Tibial artery (tissue), 4 donors: Measurements from ENCODE around the gene SCP2.

Experiments
- DNase-seq, 2 donors: peaks; one replicate each; pipeline ENCODE4 v3.0.0-alpha.2; 2019
- H3K27ac ChIP-seq, 2 donors: fragments of 200-600 bp; sonication (generic) in 1 of 2; 1 replicate in 1 of 2; 2 replicates in 1 of 2; pipeline ENCODE4 v1.5.1; 2018 to 2019; ENCODE audit warnings: mild to moderate bottlenecking in 1 of 2
- H3K27me3 ChIP-seq, 2 donors: fragments of 200-600 bp; sonication (generic) in 1 of 2; one replicate each; pipeline versions ENCODE4 v1.5.1 to v1.6.0; 2016 to 2019
- H3K36me3 ChIP-seq, 3 donors: fragments of 200-600 bp; sonication (generic) in 2 of 3; one replicate each; pipeline ENCODE4 v1.5.1; 2016 to 2019; ENCODE audit warnings: mild to moderate bottlenecking in 2 of 3
- H3K4me1 ChIP-seq, 4 donors: fragments of 200-600 bp; sonication (generic) in 2 of 4; 1 replicate in 3 of 4; 2 replicates in 1 of 4; pipeline ENCODE4 v1.5.1; 2016 to 2019
- H3K4me3 ChIP-seq, 2 donors: fragments of 200-600 bp; sonication (generic) in 1 of 2; 1 replicate in 1 of 2; 2 replicates in 1 of 2; pipeline ENCODE4 v1.5.1; 2018 to 2019; ENCODE audit warnings: mild to moderate bottlenecking in 2 of 2
- H3K9me3 ChIP-seq, 3 donors: fragments of 200-600 bp; sonication (generic) in 1 of 3; one replicate each; pipeline ENCODE4 v1.5.1; 2016 to 2019
- intact Hi-C: fragments of 100-400 bp; cut with DNase I; formaldehyde crosslinking; loops from one replicate; pipeline ENCODE4 v1.15.0; 2023; ENCODE audit warnings: low total_unique reads
- TF ChIP-seq, protein P1 (sequence below), 2 experiments: fragments of 200-600 bp in 1 of 2; fragments of 450-650 bp in 1 of 2; IDR thresholded peaks; one replicate each; pipeline ENCODE4 v1.5.1; 2017 to 2019; ENCODE audit warnings: antibody characterized with exemption in 2 of 2, mild to moderate bottlenecking in 1 of 2, moderate library complexity in 1 of 2

SCP2 gene

GRCh38 chr1:53060579-53060978 is 133.5 kb downstream of the SCP2 start:
- no peak overlapping the region for H3K4me3 ChIP-seq
- peaks cover 0 to 8% of the 10 kb centered on the region in 2 donors for H3K27me3 ChIP-seq
- peak; percentile 72 to 81 for DNase-seq
- TF ChIP-seq, protein P1, sequence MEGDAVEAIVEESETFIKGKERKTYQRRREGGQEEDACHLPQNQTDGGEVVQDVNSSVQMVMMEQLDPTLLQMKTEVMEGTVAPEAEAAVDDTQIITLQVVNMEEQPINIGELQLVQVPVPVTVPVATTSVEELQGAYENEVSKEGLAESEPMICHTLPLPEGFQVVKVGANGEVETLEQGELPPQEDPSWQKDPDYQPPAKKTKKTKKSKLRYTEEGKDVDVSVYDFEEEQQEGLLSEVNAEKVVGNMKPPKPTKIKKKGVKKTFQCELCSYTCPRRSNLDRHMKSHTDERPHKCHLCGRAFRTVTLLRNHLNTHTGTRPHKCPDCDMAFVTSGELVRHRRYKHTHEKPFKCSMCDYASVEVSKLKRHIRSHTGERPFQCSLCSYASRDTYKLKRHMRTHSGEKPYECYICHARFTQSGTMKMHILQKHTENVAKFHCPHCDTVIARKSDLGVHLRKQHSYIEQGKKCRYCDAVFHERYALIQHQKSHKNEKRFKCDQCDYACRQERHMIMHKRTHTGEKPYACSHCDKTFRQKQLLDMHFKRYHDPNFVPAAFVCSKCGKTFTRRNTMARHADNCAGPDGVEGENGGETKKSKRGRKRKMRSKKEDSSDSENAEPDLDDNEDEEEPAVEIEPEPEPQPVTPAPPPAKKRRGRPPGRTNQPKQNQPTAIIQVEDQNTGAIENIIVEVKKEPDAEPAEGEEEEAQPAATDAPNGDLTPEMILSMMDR (IDR thresholded peaks at IDR 0.05), result no peak
- H3K27ac ChIP-seq, result peak overlapping the region; percentile 68 to 72
- H3K36me3 ChIP-seq, result no peaks in the 10 kb centered on the region
- H3K9me3 ChIP-seq, result no peaks in the 10 kb centered on the region
- peaks cover 0 to 25% (median 22%) of the 10 kb centered on the region in 4 donors for H3K4me1 ChIP-seq
- intact Hi-C loops, result no loop called here

DNA sequence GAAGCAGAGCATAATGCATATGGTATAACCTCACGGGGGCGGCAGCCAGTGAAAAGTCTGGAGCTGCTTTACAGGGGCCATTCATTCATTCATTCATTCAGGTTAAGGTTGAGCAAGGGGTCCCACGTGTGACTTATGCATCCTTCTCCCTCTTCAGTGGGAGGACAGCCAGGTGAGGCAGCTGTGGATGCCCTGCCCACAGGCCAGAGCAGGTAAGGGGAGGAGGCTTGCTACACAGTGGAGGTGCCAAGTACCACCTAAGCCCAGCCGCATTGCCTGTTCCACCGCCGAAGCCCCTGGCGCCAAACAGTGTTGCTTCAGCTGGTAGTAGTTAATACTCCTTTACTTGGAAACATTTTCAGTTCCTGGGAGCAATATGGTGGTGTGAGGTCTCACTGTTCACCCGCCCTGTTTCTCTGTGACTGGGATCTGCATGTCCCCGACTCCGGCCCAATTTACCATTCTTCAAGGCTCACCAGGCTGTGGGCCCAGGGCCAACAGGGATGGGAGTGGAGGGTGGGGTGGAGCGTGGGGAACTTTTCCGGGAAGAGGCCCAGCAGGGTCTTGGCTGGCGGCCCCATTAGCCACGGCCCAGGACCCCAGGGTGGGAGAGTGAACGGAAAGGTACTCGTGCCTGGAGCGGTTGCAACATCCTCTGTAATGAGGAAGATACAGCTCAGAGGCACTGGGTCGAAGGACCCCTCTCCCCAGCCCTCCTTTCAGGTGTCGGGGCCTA is 134.2 kb downstream of the SCP2 start:
- H3K9me3 ChIP-seq, result no peaks in the 10 kb centered on the region
- TF ChIP-seq, protein P1 (IDR thresholded peaks at IDR 0.05), result no peak
- no peaks in the 10 kb centered on the region for H3K36me3 ChIP-seq
- H3K4me1 ChIP-seq, result peaks cover 0 to 25% (median 22%) of the 10 kb centered on the region in 4 donors
- H3K27ac ChIP-seq, result peak overlapping the region; percentile 68 to 72
- peak overlapping the region; percentile 64 to 70 for H3K4me3 ChIP-seq
- peak; percentile 76 to 84 for DNase-seq
- intact Hi-C loops, result no loop called here
- peaks cover 0 to 8% of the 10 kb centered on the region in 2 donors for H3K27me3 ChIP-seq

GRCh38 chr1:53061859-53062707 is 135.0 kb downstream of the SCP2 start, which contains the start of gene PODN:
PODN (plus strand) TSS chr1:53062213; CDS start chr1:53069856, 7,643 bp downstream.
- Histone ChIP-seq H3K9me3 (no peaks in the 10 kb centered on the region), H3K4me3 (peak within 1 kb of the TSS; percentile 64 to 70), H3K27me3 (peaks cover 0 to 8% of the 10 kb centered on the region in 2 donors), H3K27ac (peak within 1 kb of the TSS; percentile 68 to 72), H3K36me3 (no peaks in the 10 kb centered on the region), H3K4me1 (peaks cover 0 to 25% (median 22%) of the 10 kb centered on the region in 4 donors)
- peak; percentile 67 to 77 for DNase-seq
- intact Hi-C loops, result no loop called here
- TF ChIP-seq, protein P1 (IDR thresholded peaks at IDR 0.05), result no peak

GRCh38 chr1:53062708-53063591 is 135.9 kb downstream of the SCP2 start:
- H3K27me3 ChIP-seq, result peaks cover 0 to 8% of the 10 kb centered on the region in 2 donors
- TF ChIP-seq, protein P1 (IDR thresholded peaks at IDR 0.05), result no peak
- H3K27ac ChIP-seq, result peak overlapping the region; percentile 68 to 72
- peak overlapping the region; percentile 64 to 70 for H3K4me3 ChIP-seq
- intact Hi-C loops, result no loop called here
- no peaks in the 10 kb centered on the region for H3K36me3 ChIP-seq
- H3K4me1 ChIP-seq, result peaks cover 0 to 25% (median 22%) of the 10 kb centered on the region in 4 donors
- DNase-seq, result peak in 1 of 2 donors; percentile 65
- no peaks in the 10 kb centered on the region for H3K9me3 ChIP-seq
